Upper lobe of right lung (tissue), 1 donor: ENCODE measurements around the gene JPT2. TPM values are rescaled to one million over a fixed set of nuclear protein-coding genes. Genes with fewer than 3 reads are reported as not detected.
A peak's percentile ranks its signal among the peaks of the same experiment; 100 is the strongest.

Source experiments
- ATAC-seq: fragments of 200-7000 bp; cut with Tn5 transposase; one replicate; pipeline ENCODE4 v1.9.1; 2020; ENCODE audit warnings: mild to moderate bottlenecking, moderate library complexity
- DNase-seq: peaks from one replicate; pipeline ENCODE4 v3.0.0-alpha.2; 2020
- H3K27ac ChIP-seq: fragments of 200-600 bp; one replicate; pipeline ENCODE4 v1.8.0; 2022
- H3K27me3 ChIP-seq: fragments of 200-600 bp; one replicate; pipeline ENCODE4 v1.8.0; 2022; ENCODE audit warnings: mild to moderate bottlenecking
- H3K36me3 ChIP-seq: fragments of 200-600 bp; one replicate; pipeline ENCODE4 v1.8.0; 2022
- H3K4me1 ChIP-seq: fragments of 200-600 bp; one replicate; pipeline ENCODE4 v1.8.0; 2022
- H3K4me3 ChIP-seq: fragments of 200-600 bp; one replicate; pipeline ENCODE4 v1.8.0; 2022; ENCODE audit warnings: mild to moderate bottlenecking
- H3K9me3 ChIP-seq: fragments of 200-600 bp; one replicate; pipeline ENCODE4 v1.8.0; 2022
- CTCF ChIP-seq: fragments of 200-600 bp; IDR thresholded peaks from one replicate; pipeline ENCODE4 v1.8.0; 2022; ENCODE audit warnings: antibody characterized with exemption
- intact Hi-C: fragments of 100-400 bp; cut with DNase I; formaldehyde crosslinking; loops from one replicate; pipeline ENCODE4 v1.11.0; 2022
- total RNA-seq: library from RNA; stranded (reverse); fragmentation: NEBNext Ultra II Directional; extraction: Animal tissue kit (Norgen Biotek cat#: 25700); gene quantifications from one replicate; pipeline ENCODE4 v1.2.1, GENCODE V29; 2021
- donor health status: DM: no; HTN: yes; CAD: no; lungs with severe emphysema.

Gene JPT2
- total RNA-seq, 1 donor from 2014 or later: 44.8 TPM

GRCh38 chr16:1721372-1721771, 43.3 kb downstream of the JPT2 start:
- ATAC-seq: no peak
- Histone ChIP-seq H3K27me3 (no peaks in the 10 kb centered on the region), H3K27ac (peak overlapping the region; percentile 56), H3K36me3 (peaks cover 9% of the 10 kb centered on the region), H3K4me3 (no peak overlapping the region), H3K9me3 (no peaks in the 10 kb centered on the region), H3K4me1 (peaks cover 26% of the 10 kb centered on the region)
- intact Hi-C loops: no loop called here
- no peak for DNase-seq
- no peak for TF ChIP-seq CTCF

- intact Hi-C loops: no loop called here
- H3K27ac ChIP-seq: peak overlapping the region; percentile 55
- TF ChIP-seq CTCF: peak; percentile 87
- no peak overlapping the region for H3K4me3 ChIP-seq
- ATAC-seq (peak; percentile 62), DNase-seq (no peak)
- H3K4me1 ChIP-seq: peaks cover 26% of the 10 kb centered on the region
- no peaks in the 10 kb centered on the region for H3K9me3 ChIP-seq
- peaks cover 20% of the 10 kb centered on the region for H3K36me3 ChIP-seq
- H3K27me3 ChIP-seq: no peaks in the 10 kb centered on the region
Measured at GRCh38 chr16:1723450-1724147, 45.5 kb downstream of the JPT2 start.

GRCh38 chr16:1724491-1724890, 46.4 kb downstream of the JPT2 start:
- Histone ChIP-seq H3K27ac (no peak overlapping the region), H3K36me3 (peaks cover 27% of the 10 kb centered on the region), H3K9me3 (no peaks in the 10 kb centered on the region), H3K27me3 (no peaks in the 10 kb centered on the region), H3K4me3 (no peak overlapping the region), H3K4me1 (peaks cover 26% of the 10 kb centered on the region)
- DNase-seq: no peak
- no peak for TF ChIP-seq CTCF
- intact Hi-C loops: no loop called here
- ATAC-seq: no peak

GRCh38 chr16:1726661-1727502, 48.8 kb downstream of the JPT2 start:
- H3K4me1 ChIP-seq: peaks cover 15% of the 10 kb centered on the region
- TF ChIP-seq CTCF: no peak
- DNase-seq (no peak), ATAC-seq (no peak)
- no peak overlapping the region for H3K4me3 ChIP-seq
- H3K27me3 ChIP-seq: no peaks in the 10 kb centered on the region
- H3K9me3 ChIP-seq: no peaks in the 10 kb centered on the region
- intact Hi-C loops: no loop called here
- H3K27ac ChIP-seq: no peak overlapping the region
- H3K36me3 ChIP-seq: peaks cover 44% of the 10 kb centered on the region

GRCh38 chr16:1727651-1728624, 49.9 kb downstream of the JPT2 start:
- no peak for ATAC-seq
- no peak for DNase-seq
- peaks cover 55% of the 10 kb centered on the region for H3K36me3 ChIP-seq

More at GRCh38 chr16:1727651-1728624, 49.9 kb downstream of the JPT2 start:
- no peaks in the 10 kb centered on the region for H3K9me3 ChIP-seq
- intact Hi-C loops: no loop called here
- no peaks in the 10 kb centered on the region for H3K27me3 ChIP-seq
- no peak overlapping the region for H3K4me3 ChIP-seq
- no peak overlapping the region for H3K27ac ChIP-seq
- peaks cover 6% of the 10 kb centered on the region for H3K4me1 ChIP-seq
- TF ChIP-seq CTCF: no peak
